Breast epithelium (tissue), 4 donors: ENCODE measurements around the gene ZNF662. TPM values are rescaled to one million over a fixed set of nuclear protein-coding genes. Genes with fewer than 3 reads are reported as not detected.
A peak's percentile ranks its signal among the peaks of the same experiment; 100 is the strongest.

Source experiments
- DNase-seq, 2 donors: peaks; one replicate each; pipeline ENCODE4 v3.0.0-alpha.2; 2019; ENCODE audit warnings: low spot score in 2 of 2
- H3K27ac ChIP-seq, 2 donors: fragments of 200-600 bp; sonication (generic) in 1 of 2; one replicate each; pipeline ENCODE4 v1.5.1; 2016 to 2019; ENCODE audit warnings: mild to moderate bottlenecking in 1 of 2
- H3K27me3 ChIP-seq, 2 donors: fragments of 200-600 bp; sonication (generic) in 1 of 2; one replicate each; pipeline versions ENCODE4 v1.5.1 to v1.6.0; 2017 to 2019; ENCODE audit warnings: control low read depth in 1 of 2, mild to moderate bottlenecking in 1 of 2
- H3K36me3 ChIP-seq: fragments of 200-600 bp; one replicate; pipeline ENCODE4 v1.5.1; 2019
- H3K4me1 ChIP-seq, 2 donors: fragments of 200-600 bp; sonication (generic); one replicate each; pipeline ENCODE4 v1.5.1; 2016 to 2019; ENCODE audit warnings: control low read depth in 1 of 2
- H3K4me3 ChIP-seq, 3 donors: fragments of 200-600 bp; sonication (generic); 1 replicate in 2 of 3; 2 replicates in 1 of 3; pipeline ENCODE4 v1.5.1; 2016 to 2019; ENCODE audit warnings: mild to moderate bottlenecking in 3 of 3, moderate library complexity in 2 of 3
- H3K9me3 ChIP-seq, 2 donors: fragments of 200-600 bp; sonication (generic) in 1 of 2; one replicate each; pipeline ENCODE4 v1.5.1; 2016 to 2019; ENCODE audit warnings: control low read depth in 1 of 2
- CTCF ChIP-seq, 3 donors: fragments of 450-650 bp; IDR thresholded peaks; one replicate each; pipeline ENCODE4 v1.5.1; 2016 to 2017; ENCODE audit warnings: antibody characterized with exemption in 3 of 3, mild to moderate bottlenecking in 3 of 3, moderate library complexity in 3 of 3
- POLR2A ChIP-seq: fragments of 450-650 bp; IDR thresholded peaks from one replicate; pipeline ENCODE4 v1.6.1; 2016; ENCODE audit warnings: antibody characterized with exemption, mild to moderate bottlenecking, moderate library complexity
- POLR2AphosphoS5 ChIP-seq, 3 donors: sonication (generic); formaldehyde crosslinking; IDR thresholded peaks; one replicate each; pipeline ENCODE4 v1.6.1; 2017; ENCODE audit warnings: antibody characterized with exemption in 3 of 3
- intact Hi-C: fragments of 100-400 bp; cut with DNase I; formaldehyde crosslinking; loops from one replicate; pipeline ENCODE4 v1.15.1; 2023; ENCODE audit warnings: low total_unique reads
- total RNA-seq, 3 donors: library from RNA; depleted of rRNA; stranded (reverse); fragments of >200 nt; gene quantifications; one replicate each; pipeline ENCODE4 v1.1.0, GENCODE V29; 2016

Gene ZNF662
- total RNA-seq, 3 donors from 2014 or later = 8.2 to 17.4 (median 13.8) TPM

GRCh38 chr3:42904076-42904475, 1.9 kb upstream of the ZNF662 start:
- Histone ChIP-seq H3K36me3 (no peaks in the 10 kb centered on the region), H3K9me3 (no peaks in the 10 kb centered on the region), H3K4me3 (no peak overlapping the region), H3K27ac (no peak overlapping the region), H3K27me3 (no peaks in the 10 kb centered on the region), H3K4me1 (peaks cover 0 to 7% of the 10 kb centered on the region in 2 donors)
- TF ChIP-seq POLR2A = no peak
- TF ChIP-seq POLR2AphosphoS5 (IDR thresholded peaks at IDR 0.05) = no peak
- TF ChIP-seq CTCF (IDR thresholded peaks at IDR 0.05) = no peak
- intact Hi-C loops = no loop called here
- DNase-seq = no peak

- intact Hi-C loops = no loop called here
- Histone ChIP-seq H3K27me3 (no peaks in the 10 kb centered on the region), H3K4me1 (peaks cover 0 to 7% of the 10 kb centered on the region in 2 donors), H3K27ac (peak overlapping the region; percentile 74 to 94), H3K36me3 (no peaks in the 10 kb centered on the region), H3K4me3 (peak overlapping the region; percentile 67 to 96 (median 74)), H3K9me3 (peaks cover 0 to 9% of the 10 kb centered on the region in 2 donors)
- TF ChIP-seq CTCF (IDR thresholded peaks at IDR 0.05) (no peak), POLR2AphosphoS5 (IDR thresholded peaks at IDR 0.05) (no peak), POLR2A (no peak)
- no peak for DNase-seq
These were observed 237 bp upstream of the ZNF662 start for GRCh38 chr3:42905740-42906069.

- Histone ChIP-seq H3K36me3 (peaks cover 8% of the 10 kb centered on the region), H3K4me3 (peak overlapping the region; percentile 67 to 96 (median 74)), H3K27me3 (no peaks in the 10 kb centered on the region), H3K4me1 (peaks cover 0 to 7% of the 10 kb centered on the region in 2 donors), H3K27ac (peak overlapping the region; percentile 74 to 94), H3K9me3 (peaks cover 10 to 19% of the 10 kb centered on the region in 2 donors)
- intact Hi-C loops = no loop called here
- no peak for DNase-seq
- TF ChIP-seq POLR2AphosphoS5 (IDR thresholded peaks at IDR 0.05) (no peak), CTCF (IDR thresholded peaks at IDR 0.05) (no peak), POLR2A (no peak)
These were observed 874 bp downstream of the ZNF662 start for GRCh38 chr3:42906848-42907183.

- DNase-seq = no peak
- no peak overlapping the region for H3K4me3 ChIP-seq
- peaks cover 0 to 7% of the 10 kb centered on the region in 2 donors for H3K4me1 ChIP-seq
- intact Hi-C loops = no loop called here
- peaks cover 22 to 29% of the 10 kb centered on the region in 2 donors for H3K9me3 ChIP-seq
- H3K27me3 ChIP-seq = no peaks in the 10 kb centered on the region
- H3K27ac ChIP-seq = no peak overlapping the region
- TF ChIP-seq POLR2AphosphoS5 (IDR thresholded peaks at IDR 0.05) (no peak), CTCF (IDR thresholded peaks at IDR 0.05) (no peak), POLR2A (no peak)
- peaks cover 16% of the 10 kb centered on the region for H3K36me3 ChIP-seq
These were observed 2.7 kb downstream of the ZNF662 start for GRCh38 chr3:42908675-42909074.

- intact Hi-C loops = no loop called here
- TF ChIP-seq POLR2A (no peak), POLR2AphosphoS5 (IDR thresholded peaks at IDR 0.05) (no peak), CTCF (IDR thresholded peaks at IDR 0.05) (no peak)
- H3K36me3 ChIP-seq = peaks cover 34% of the 10 kb centered on the region
- H3K9me3 ChIP-seq = peaks cover 51 to 57% of the 10 kb centered on the region in 2 donors
- no peak overlapping the region for H3K4me3 ChIP-seq
- DNase-seq = no peak
- no peaks in the 10 kb centered on the region for H3K27me3 ChIP-seq
- no peak overlapping the region for H3K27ac ChIP-seq
- peaks cover 0 to 7% of the 10 kb centered on the region in 2 donors for H3K4me1 ChIP-seq
These were observed 5.6 kb downstream of the ZNF662 start for GRCh38 chr3:42911551-42911950.
